KMS-11 (cell line): ENCODE measurements around the gene DNAJC28.

ENCODE experiments used
- H2AFZ ChIP-seq: fragments of 200-600 bp; sonication (generic); 2 replicates; pipeline ENCODE4 v1.6.1; 2016; ENCODE audit warnings: antibody characterized with exemption, mixed run types, low read depth
- H3K27ac ChIP-seq: fragments of 200-600 bp; sonication (generic); 2 replicates; pipeline ENCODE4 v1.6.1; 2016; ENCODE audit warnings: mild to moderate bottlenecking, mixed run types
- H3K27me3 ChIP-seq: fragments of 200-600 bp; sonication (generic); 2 replicates; pipeline ENCODE4 v1.6.1; 2017; ENCODE audit warnings: mild to moderate bottlenecking, low read depth, mixed run types, moderate library complexity; ENCODE audit not compliant: insufficient read depth
- H3K36me3 ChIP-seq: fragments of 200-600 bp; sonication (generic); 2 replicates; pipeline ENCODE4 v1.6.1; 2017; ENCODE audit warnings: mild to moderate bottlenecking, mixed run types; ENCODE audit not compliant: insufficient read depth
- H3K4me1 ChIP-seq: fragments of 200-600 bp; sonication (generic); 2 replicates; pipeline ENCODE4 v1.6.1; 2016; ENCODE audit warnings: mild to moderate bottlenecking, low read depth, mixed run types; ENCODE audit not compliant: poor library complexity, severe bottlenecking
- H3K4me2 ChIP-seq: fragments of 200-600 bp; sonication (generic); 2 replicates; pipeline ENCODE4 v1.7.0; 2016; ENCODE audit warnings: mild to moderate bottlenecking, mixed run types
- H3K4me3 ChIP-seq: fragments of 200-600 bp; sonication (generic); IDR thresholded peaks from 2 replicates; pipeline ENCODE4 v1.6.1; 2017; ENCODE audit warnings: low read depth, low read length, mixed read lengths; ENCODE audit not compliant: insufficient read depth
- H3K79me2 ChIP-seq: fragments of 200-600 bp; sonication (generic); 2 replicates; pipeline ENCODE4 v1.6.1; 2016; ENCODE audit warnings: low read depth, mixed run types; ENCODE audit not compliant: insufficient read depth
- H3K9ac ChIP-seq: fragments of 200-600 bp; sonication (generic); 2 replicates; pipeline ENCODE4 v1.6.1; 2016; ENCODE audit warnings: mild to moderate bottlenecking, mixed run types
- H4K20me1 ChIP-seq: fragments of 200-600 bp; sonication (generic); 2 replicates; pipeline ENCODE4 v1.6.1; 2016; ENCODE audit warnings: mild to moderate bottlenecking, mixed run types; ENCODE audit not compliant: insufficient read depth
- CTCF ChIP-seq: fragments of 200-600 bp; sonication (generic); conservative IDR thresholded peaks from 2 replicates; pipeline ENCODE4 v1.6.1; 2017; ENCODE audit warnings: low read depth, mild to moderate bottlenecking, antibody characterized with exemption, low read length, moderate library complexity, mixed read lengths

The DNAJC28 gene

GRCh38 chr21:33518899-33519298, 27.4 kb upstream of the DNAJC28 start:
- Histone ChIP-seq H3K4me1 (peaks cover 12% of the 10 kb centered on the region), H3K9ac (no peak overlapping the region), H3K79me2 (no peaks in the 10 kb centered on the region), H3K4me2 (no peak overlapping the region), H3K27ac (no peak overlapping the region), H4K20me1 (no peaks in the 10 kb centered on the region), H2AFZ (no peak overlapping the region), H3K4me3 (no peak overlapping the region), H3K27me3 (no peaks in the 10 kb centered on the region), H3K36me3 (peaks cover 13% of the 10 kb centered on the region; the same call in 1 of the 2 replicates)
- no peak for TF ChIP-seq CTCF

GRCh38 chr21:33514229-33514628, 22.7 kb upstream of the DNAJC28 start:
- Histone ChIP-seq H2AFZ (no peak overlapping the region), H3K36me3 (peaks cover 8% of the 10 kb centered on the region; the same call in 1 of the 2 replicates), H3K4me3 (no peak overlapping the region), H3K9ac (no peak overlapping the region), H3K27me3 (no peaks in the 10 kb centered on the region), H3K4me2 (no peak overlapping the region), H3K27ac (no peak overlapping the region), H3K4me1 (peaks cover 12% of the 10 kb centered on the region), H4K20me1 (no peaks in the 10 kb centered on the region), H3K79me2 (no peaks in the 10 kb centered on the region)
- TF ChIP-seq CTCF, result no peak

- Histone ChIP-seq H2AFZ (no peak overlapping the region), H4K20me1 (no peaks in the 10 kb centered on the region), H3K4me1 (peaks cover 12% of the 10 kb centered on the region), H3K4me2 (no peak overlapping the region), H3K79me2 (no peaks in the 10 kb centered on the region), H3K27ac (no peak overlapping the region), H3K4me3 (no peak overlapping the region), H3K36me3 (peaks cover 8% of the 10 kb centered on the region; the same call in 1 of the 2 replicates), H3K27me3 (no peaks in the 10 kb centered on the region), H3K9ac (no peak overlapping the region)
- no peak for TF ChIP-seq CTCF
Observed at GRCh38 chr21:33512481-33512880, 21.0 kb upstream of the DNAJC28 start.

GRCh38 chr21:33511639-33512038, 20.1 kb upstream of the DNAJC28 start:
- H3K36me3 ChIP-seq, result peaks cover 5% of the 10 kb centered on the region; the same call in 1 of the 2 replicates
- H4K20me1 ChIP-seq, result no peaks in the 10 kb centered on the region
- no peaks in the 10 kb centered on the region for H3K27me3 ChIP-seq
- no peaks in the 10 kb centered on the region for H3K79me2 ChIP-seq
- H3K9ac ChIP-seq, result no peak overlapping the region
- H3K4me2 ChIP-seq, result no peak overlapping the region
- H3K4me1 ChIP-seq, result peaks cover 12% of the 10 kb centered on the region
- H3K4me3 ChIP-seq, result no peak overlapping the region
- no peak overlapping the region for H3K27ac ChIP-seq
- TF ChIP-seq CTCF, result no peak
- no peak overlapping the region for H2AFZ ChIP-seq
